Gastrocnemius medialis (tissue), 4 donors: ENCODE results near the gene SMG7.

Source experiments
- POLR2A ChIP-seq, 2 donors: fragments of 450-650 bp; IDR thresholded peaks; one replicate each; pipeline ENCODE4 v1.6.1; 2017; ENCODE audit warnings: antibody characterized with exemption in 2 of 2, mild to moderate bottlenecking in 2 of 2, moderate library complexity in 2 of 2
- TF ChIP-seq, protein P1 (sequence below), 5 experiments: fragments of 450-650 bp in 3 of 5; fragments of 200-600 bp in 2 of 5; sonication (generic) in 2 of 5; IDR thresholded peaks in 4 of 5; conservative IDR thresholded peaks in 1 of 5; 1 replicate in 4 of 5; 2 replicates in 1 of 5; pipeline ENCODE4 v1.5.1; 2016 to 2019; ENCODE audit warnings: antibody characterized with exemption in 5 of 5, mild to moderate bottlenecking in 3 of 5, moderate library complexity in 3 of 5

- TF ChIP-seq, protein P1, sequence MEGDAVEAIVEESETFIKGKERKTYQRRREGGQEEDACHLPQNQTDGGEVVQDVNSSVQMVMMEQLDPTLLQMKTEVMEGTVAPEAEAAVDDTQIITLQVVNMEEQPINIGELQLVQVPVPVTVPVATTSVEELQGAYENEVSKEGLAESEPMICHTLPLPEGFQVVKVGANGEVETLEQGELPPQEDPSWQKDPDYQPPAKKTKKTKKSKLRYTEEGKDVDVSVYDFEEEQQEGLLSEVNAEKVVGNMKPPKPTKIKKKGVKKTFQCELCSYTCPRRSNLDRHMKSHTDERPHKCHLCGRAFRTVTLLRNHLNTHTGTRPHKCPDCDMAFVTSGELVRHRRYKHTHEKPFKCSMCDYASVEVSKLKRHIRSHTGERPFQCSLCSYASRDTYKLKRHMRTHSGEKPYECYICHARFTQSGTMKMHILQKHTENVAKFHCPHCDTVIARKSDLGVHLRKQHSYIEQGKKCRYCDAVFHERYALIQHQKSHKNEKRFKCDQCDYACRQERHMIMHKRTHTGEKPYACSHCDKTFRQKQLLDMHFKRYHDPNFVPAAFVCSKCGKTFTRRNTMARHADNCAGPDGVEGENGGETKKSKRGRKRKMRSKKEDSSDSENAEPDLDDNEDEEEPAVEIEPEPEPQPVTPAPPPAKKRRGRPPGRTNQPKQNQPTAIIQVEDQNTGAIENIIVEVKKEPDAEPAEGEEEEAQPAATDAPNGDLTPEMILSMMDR (IDR thresholded peaks at IDR 0.05 in 4 of 5, conservative IDR thresholded peaks at IDR 0.05 in 1 of 5): no peak
- TF ChIP-seq POLR2A (IDR thresholded peaks at IDR 0.05): no peak
Observed at GRCh38 chr1:183570451-183570850, 98.2 kb downstream of the SMG7 start.
